OCI-LY1 (cell line): ENCODE measurements around the gene STK4.

ENCODE experiments used
- H2AFZ ChIP-seq: fragments of 200-600 bp; sonication (generic), shearing (Covaris generic); 2 replicates; pipeline ENCODE4 v1.6.0; 2014; ENCODE audit warnings: antibody characterized with exemption, mild to moderate bottlenecking, low read length
- H3F3A ChIP-seq: fragments of 200-600 bp; sonication (generic), shearing (Covaris generic); 2 replicates; pipeline ENCODE4 v1.6.0; 2014; ENCODE audit warnings: mild to moderate bottlenecking, antibody characterized with exemption, low read length, moderate library complexity; ENCODE audit not compliant: insufficient read depth
- H3K27ac ChIP-seq: fragments of 200-600 bp; sonication (generic); 2 replicates; pipeline ENCODE4 v1.5.1; 2014; ENCODE audit warnings: low read length, mixed run types, mild to moderate bottlenecking, low read depth; ENCODE audit not compliant: poor library complexity, severe bottlenecking
- H3K27me3 ChIP-seq: fragments of 200-600 bp; sonication (generic); 2 replicates; pipeline ENCODE4 v1.6.0; 2014; ENCODE audit warnings: antibody characterized with exemption, mild to moderate bottlenecking, low read length, moderate library complexity; ENCODE audit not compliant: insufficient read depth
- H3K36me3 ChIP-seq: fragments of 200-600 bp; sonication (generic); 2 replicates; pipeline ENCODE4 v1.6.1; 2014; ENCODE audit warnings: mild to moderate bottlenecking, antibody characterized with exemption, low read length, moderate library complexity, mixed read lengths; ENCODE audit not compliant: insufficient read depth
- H3K4me1 ChIP-seq: fragments of 200-600 bp; sonication (generic); 2 replicates; pipeline ENCODE4 v1.5.1; 2014; ENCODE audit warnings: mild to moderate bottlenecking, low read length, moderate library complexity; ENCODE audit not compliant: insufficient read depth, severe bottlenecking
- H3K4me2 ChIP-seq: fragments of 200-600 bp; sonication (generic), shearing (Covaris generic); 2 replicates; pipeline ENCODE4 v1.6.1; 2014; ENCODE audit warnings: low read length
- H3K4me3 ChIP-seq: fragments of 200-600 bp; sonication (generic); 2 replicates; pipeline ENCODE4 v1.5.1; 2014; ENCODE audit warnings: low read length, low read depth, mild to moderate bottlenecking, mixed read lengths; ENCODE audit not compliant: poor library complexity, severe bottlenecking
- H3K79me2 ChIP-seq: fragments of 200-600 bp; shearing (Covaris generic); 2 replicates; pipeline ENCODE4 v1.6.1; 2016; ENCODE audit warnings: mixed run types, low read length, mixed read lengths; ENCODE audit not compliant: insufficient read depth
- H3K9ac ChIP-seq: fragments of 200-600 bp; sonication (generic), shearing (Covaris generic); 2 replicates; pipeline ENCODE4 v1.6.1; 2014; ENCODE audit warnings: mild to moderate bottlenecking, low read length, mixed read lengths
- H3K9me2 ChIP-seq: fragments of 200-600 bp; sonication (generic), shearing (Covaris generic); 2 replicates; pipeline ENCODE4 v1.6.1; 2014; ENCODE audit warnings: low read depth, mild to moderate bottlenecking, low read length, mixed read lengths
- H3K9me3 ChIP-seq: fragments of 200-600 bp; shearing (Covaris generic); 2 replicates; pipeline ENCODE4 v1.6.1; 2014; ENCODE audit warnings: low read length, mixed read lengths
- H4K20me1 ChIP-seq: fragments of 200-600 bp; sonication (generic), shearing (Covaris generic); 2 replicates; pipeline ENCODE4 v1.6.0; 2016; ENCODE audit warnings: mild to moderate bottlenecking, low read length; ENCODE audit not compliant: insufficient read depth
- CTCF ChIP-seq: fragments of 200-600 bp; sonication (generic), shearing (Covaris generic); IDR thresholded peaks from 2 replicates; pipeline ENCODE4 v1.5.1; 2017; ENCODE audit warnings: mild to moderate bottlenecking, antibody characterized with exemption, low read length, moderate library complexity, mixed read lengths
- EZH2 ChIP-seq: fragments of 200-600 bp; sonication (generic), shearing (Covaris generic); IDR thresholded peaks from 2 replicates; pipeline ENCODE4 v1.8.0; 2017; ENCODE audit warnings: borderline replicate concordance, mixed run types, mild to moderate bottlenecking, antibody characterized with exemption, low read length, moderate library complexity, mixed read lengths

Gene STK4

GRCh38 chr20:44954211-44954610 is 12.1 kb upstream of the STK4 start:
- Histone ChIP-seq H3K9me2 (no peaks in the 10 kb centered on the region), H3K79me2 (peaks cover 19% of the 10 kb centered on the region), H3K4me3 (no peak overlapping the region), H3K4me2 (no peak overlapping the region), H3K36me3 (peaks cover 88% of the 10 kb centered on the region), H4K20me1 (no peaks in the 10 kb centered on the region), H3F3A (no peaks in the 10 kb centered on the region), H3K27me3 (no peaks in the 10 kb centered on the region), H3K9ac (no peak overlapping the region), H3K27ac (no peak overlapping the region), H3K4me1 (peaks cover 21% of the 10 kb centered on the region), H3K9me3 (no peaks in the 10 kb centered on the region), H2AFZ (no peak overlapping the region)
- TF ChIP-seq EZH2 = no peak

- no peaks in the 10 kb centered on the region for H4K20me1 ChIP-seq
- H3K27me3 ChIP-seq = no peaks in the 10 kb centered on the region
- peaks cover 78% of the 10 kb centered on the region for H3K36me3 ChIP-seq
- H3K4me2 ChIP-seq = no peak overlapping the region
- peaks cover 26% of the 10 kb centered on the region for H3K79me2 ChIP-seq
- H3F3A ChIP-seq = no peaks in the 10 kb centered on the region
- no peaks in the 10 kb centered on the region for H3K9me2 ChIP-seq
- TF ChIP-seq EZH2 = no peak
- H3K4me3 ChIP-seq = no peak overlapping the region
- no peaks in the 10 kb centered on the region for H3K9me3 ChIP-seq
- H3K4me1 ChIP-seq = peaks cover 24% of the 10 kb centered on the region
- H3K27ac ChIP-seq = peak overlapping the region; percentile 50
- no peak overlapping the region for H3K9ac ChIP-seq
- no peak overlapping the region for H2AFZ ChIP-seq
These were observed 11.0 kb upstream of the STK4 start for GRCh38 chr20:44955270-44955669.

GRCh38 chr20:44956410-44956809 is 9.9 kb upstream of the STK4 start:
- no peak overlapping the region for H2AFZ ChIP-seq
- no peaks in the 10 kb centered on the region for H3K9me2 ChIP-seq
- peaks cover 67% of the 10 kb centered on the region for H3K36me3 ChIP-seq
- H3K79me2 ChIP-seq = peaks cover 26% of the 10 kb centered on the region
- peaks cover 34% of the 10 kb centered on the region for H3K4me1 ChIP-seq
- H3K9ac ChIP-seq = no peak overlapping the region
- no peaks in the 10 kb centered on the region for H3K9me3 ChIP-seq
- H3K27me3 ChIP-seq = no peaks in the 10 kb centered on the region
- H3K4me3 ChIP-seq = no peak overlapping the region
- no peak overlapping the region for H3K4me2 ChIP-seq
- no peak overlapping the region for H3K27ac ChIP-seq
- H4K20me1 ChIP-seq = no peaks in the 10 kb centered on the region
- no peak for TF ChIP-seq CTCF
- no peak for TF ChIP-seq EZH2
- H3F3A ChIP-seq = no peaks in the 10 kb centered on the region

- peaks cover 37% of the 10 kb centered on the region for H3K4me1 ChIP-seq
- TF ChIP-seq CTCF (no peak), EZH2 (no peak)
- no peaks in the 10 kb centered on the region for H3K9me2 ChIP-seq
- peak overlapping the region; percentile 82 for H3K9ac ChIP-seq
- peak overlapping the region; percentile 87 for H3K4me3 ChIP-seq
- H2AFZ ChIP-seq = no peak overlapping the region
- peak overlapping the region; percentile 94 for H3K4me2 ChIP-seq
- no peaks in the 10 kb centered on the region for H3F3A ChIP-seq
- peak overlapping the region; percentile 56 for H3K27ac ChIP-seq
- peaks cover 48% of the 10 kb centered on the region for H3K36me3 ChIP-seq
- no peaks in the 10 kb centered on the region for H3K9me3 ChIP-seq
- no peaks in the 10 kb centered on the region for H4K20me1 ChIP-seq
- peaks cover 26% of the 10 kb centered on the region for H3K79me2 ChIP-seq
- no peaks in the 10 kb centered on the region for H3K27me3 ChIP-seq
These were observed 8.0 kb upstream of the STK4 start for GRCh38 chr20:44958276-44958675.
